B cell (primary cell): ENCODE results near the gene XYLT1. TPM values are rescaled to one million over a fixed set of nuclear protein-coding genes. Genes with fewer than 3 reads are reported as not detected.

Source experiments
- ATAC-seq: fragments of 200-7000 bp; cut with Tn5 transposase; one replicate; pipeline ENCODE4 v1.10.0; 2021; ENCODE audit warnings: low read depth, mild to moderate bottlenecking, moderate number of reproducible peaks, moderate library complexity
- CTCF ChIA-PET: fragments of 350-600 bp; sonication (Branson Sonifier 250); formaldehyde crosslinking; loops from one replicate; lab custom pipeline; 2021; ENCODE audit warnings: antibody characterized with exemption, inconsistent platforms; lab: Charles Lee
- POLR2A ChIA-PET: fragments of 350-600 bp; sonication (Branson Sonifier 250); formaldehyde crosslinking; loops from one replicate; lab custom pipeline; 2021; ENCODE audit warnings: antibody characterized with exemption; lab: Charles Lee
- DNase-seq: peaks from one replicate; pipeline ENCODE4 v3.0.0; 2013
- H2AFZ ChIP-seq: 2 replicates; pipeline ENCODE4 v1.6.1; 2012; ENCODE audit warnings: mild to moderate bottlenecking, low read depth, low read length; ENCODE audit not compliant: insufficient read depth, poor library complexity, severe bottlenecking
- H3K27ac ChIP-seq, 2 donors: 1 replicate in 1 of 2; 2 replicates in 1 of 2; pipeline ENCODE4 v1.5.1; 2012 to 2013; ENCODE audit warnings: low read length in 2 of 2, mild to moderate bottlenecking in 2 of 2, moderate library complexity in 1 of 2
- H3K27me3 ChIP-seq, 4 experiments: fragments of 200-600 bp in 1 of 4; sonication (generic) in 1 of 4; replicated peaks in 1 of 4; 1 replicate in 2 of 4; 2 replicates in 2 of 4; pipeline versions ENCODE4 v1.6.1 to v1.7.0; 2013 to 2016; ENCODE audit warnings: low read length in 3 of 4, mild to moderate bottlenecking in 2 of 4, mixed read lengths in 1 of 4, moderate library complexity in 1 of 4; ENCODE audit not compliant: insufficient read depth in 4 of 4, control insufficient read depth in 3 of 4; ENCODE audit errors: control extremely low read depth in 1 of 4
- H3K36me3 ChIP-seq, 2 experiments: replicated peaks in 1 of 2; 1 replicate in 1 of 2; 2 replicates in 1 of 2; pipeline versions ENCODE4 v1.6.1 to v1.7.1; 2013; ENCODE audit warnings: low read length in 1 of 2; ENCODE audit not compliant: insufficient read depth in 2 of 2, control insufficient read depth in 1 of 2; ENCODE audit errors: control extremely low read depth in 1 of 2, extremely low read depth in 1 of 2
- H3K4me1 ChIP-seq, 2 donors: fragments of 200-600 bp in 1 of 2; sonication (generic) in 1 of 2; 1 replicate in 1 of 2; 2 replicates in 1 of 2; pipeline versions ENCODE4 v1.5.1 to v1.6.1; 2013 to 2017; ENCODE audit warnings: low read length in 2 of 2; ENCODE audit not compliant: control insufficient read depth in 2 of 2, insufficient read depth in 2 of 2
- H3K4me2 ChIP-seq: replicated peaks from 2 replicates; pipeline ENCODE3; 2012; ENCODE audit warnings: mild to moderate bottlenecking, low read depth, low read length; ENCODE audit not compliant: poor library complexity, severe bottlenecking
- H3K4me3 ChIP-seq, 5 experiments: fragments of 200-600 bp in 1 of 5; sonication (generic) in 1 of 5; 1 replicate in 3 of 5; 2 replicates in 2 of 5; pipeline versions ENCODE4 v1.5.1 to v1.7.0; 2011 to 2016; ENCODE audit warnings: low read length in 4 of 5, mild to moderate bottlenecking in 4 of 5, low read depth in 2 of 5, control low read depth in 1 of 5, moderate library complexity in 1 of 5; ENCODE audit not compliant: insufficient read depth in 1 of 5; ENCODE audit errors: control extremely low read depth in 1 of 5, extremely low read depth in 1 of 5
- H3K79me2 ChIP-seq: fragments of 200-600 bp; sonication (generic); one replicate; pipeline ENCODE4 v1.6.0; 2016; ENCODE audit warnings: low read length; ENCODE audit not compliant: control insufficient read depth, insufficient read depth
- H3K9ac ChIP-seq: fragments of 200-600 bp; sonication (generic); 2 replicates; pipeline ENCODE4 v1.6.1; 2017; ENCODE audit warnings: mild to moderate bottlenecking, low read length, moderate library complexity
- H3K9me3 ChIP-seq, 3 donors: one replicate each; pipeline versions ENCODE4 v1.6.1 to v1.7.1; 2013; ENCODE audit warnings: low read length in 2 of 3; ENCODE audit not compliant: control insufficient read depth in 2 of 3, insufficient read depth in 1 of 3; ENCODE audit errors: control extremely low read depth in 1 of 3
- H4K20me1 ChIP-seq: 2 replicates; pipeline ENCODE4 v1.6.0; 2012; ENCODE audit warnings: mild to moderate bottlenecking, low read length; ENCODE audit not compliant: insufficient read depth, control insufficient read depth, poor library complexity, severe bottlenecking
- H3K27ac Mint-ChIP-seq: one replicate; pipeline ENCODE4 v1.8.0; 2021; ENCODE audit warnings: mixed read lengths
- H3K27me3 Mint-ChIP-seq: one replicate; pipeline ENCODE4 v1.8.0; 2021; ENCODE audit warnings: mixed read lengths
- H3K4me1 Mint-ChIP-seq: one replicate; pipeline ENCODE4 v1.8.0; 2021; ENCODE audit warnings: mixed read lengths
- H3K4me3 Mint-ChIP-seq: one replicate; pipeline ENCODE4 v1.8.0; 2021; ENCODE audit warnings: mixed read lengths
- H3K9me3 Mint-ChIP-seq: one replicate; pipeline ENCODE4 v1.8.0; 2022; ENCODE audit warnings: mixed read lengths; ENCODE audit not compliant: insufficient read depth
- EZH2 ChIP-seq: IDR thresholded peaks from 2 replicates; pipeline ENCODE4 v1.6.1; 2012; ENCODE audit warnings: borderline replicate concordance, low read depth, mild to moderate bottlenecking, moderate library complexity, low read length; ENCODE audit not compliant: insufficient read depth, poor library complexity, severe bottlenecking
- WGBS: methylation state at CpG from one replicate; pipeline ENCODE4 v1.1.5; 2013; ENCODE audit warnings: missing lambda C conversion rate; ENCODE audit not compliant: insufficient coverage; 5-methylcytosine and 5-hydroxymethylcytosine counted together
- intact Hi-C: fragments of 100-400 bp; cut with micrococcal nuclease; formaldehyde crosslinking; loops from one replicate; pipeline ENCODE4 v1.10.0; 2022
- polyA plus RNA-seq: library from polyadenylated mRNA; depleted of rRNA; stranded (reverse); fragments of >200 nt; gene quantifications from 2 replicates; pipeline ENCODE4 v1.2.3, GENCODE V29; 2012
- total RNA-seq, 2 donors: library from RNA; stranded (reverse); fragments of 120-200 nt in 1 of 2; gene quantifications; 1 replicate in 1 of 2; 2 replicates in 1 of 2; pipeline versions ENCODE4 v1.2.3 to v1.2.4, GENCODE V29; 2013 to 2022
- TF ChIP-seq, protein P1 (sequence below): fragments of 200-600 bp; IDR thresholded peaks from one replicate; pipeline ENCODE4 v1.8.0; 2022; ENCODE audit warnings: antibody characterized with exemption, mild to moderate bottlenecking

The XYLT1 gene
- total and polyA plus RNA-seq, 2 donors (not counting 1 experiment from before 2014, with no cell fraction given), result 8.7 to 59.6 TPM

DNA sequence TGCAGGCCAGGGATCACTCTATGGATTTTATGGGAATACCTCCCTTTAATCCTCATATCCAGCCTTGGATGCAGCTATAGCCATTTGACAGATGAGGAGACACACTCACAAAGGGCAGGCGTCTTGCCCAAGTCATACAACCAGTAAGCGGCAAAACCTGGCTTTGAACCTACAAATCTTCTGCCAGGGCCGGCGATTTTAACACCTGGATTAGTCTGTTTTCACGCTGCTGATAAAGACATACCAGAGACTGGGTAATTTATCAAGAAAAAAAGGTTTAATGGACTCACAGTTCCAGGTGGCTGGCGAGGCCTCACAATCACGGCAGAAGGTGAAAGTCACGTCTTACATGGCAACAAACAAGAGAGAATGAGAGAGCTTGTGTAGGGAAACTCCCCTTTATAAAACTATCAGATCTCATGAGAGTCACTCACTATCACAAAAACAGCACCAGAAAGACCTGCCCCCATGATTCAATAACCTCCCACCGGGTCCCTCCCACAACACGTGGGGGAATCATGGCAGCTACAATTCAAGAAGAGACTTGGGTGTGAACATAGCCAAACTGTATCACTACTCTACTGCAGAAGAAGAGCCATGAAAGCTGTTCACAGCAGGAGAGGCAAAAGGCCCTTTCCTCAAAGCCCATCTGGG lies 67.5 kb downstream of the XYLT1 start:
- no peak overlapping the region for H3K27ac ChIP-seq
- H3K4me3 ChIP-seq, result no peak overlapping the region
- H3K4me1 ChIP-seq, result peaks cover 3 to 9% of the 10 kb centered on the region in 2 donors
- Mint-ChIP-seq H3K4me3 (no peak overlapping the region), H3K9me3 (no peaks in the 10 kb centered on the region), H3K27ac (no peak overlapping the region), H3K4me1 (peaks cover 30% of the 10 kb centered on the region), H3K27me3 (no peaks in the 10 kb centered on the region)
- no peaks in the 10 kb centered on the region for H3K27me3 ChIP-seq
- no peak overlapping the region for H2AFZ ChIP-seq
- H3K79me2 ChIP-seq, result peaks cover 77% of the 10 kb centered on the region
- TF ChIP-seq, protein P1, sequence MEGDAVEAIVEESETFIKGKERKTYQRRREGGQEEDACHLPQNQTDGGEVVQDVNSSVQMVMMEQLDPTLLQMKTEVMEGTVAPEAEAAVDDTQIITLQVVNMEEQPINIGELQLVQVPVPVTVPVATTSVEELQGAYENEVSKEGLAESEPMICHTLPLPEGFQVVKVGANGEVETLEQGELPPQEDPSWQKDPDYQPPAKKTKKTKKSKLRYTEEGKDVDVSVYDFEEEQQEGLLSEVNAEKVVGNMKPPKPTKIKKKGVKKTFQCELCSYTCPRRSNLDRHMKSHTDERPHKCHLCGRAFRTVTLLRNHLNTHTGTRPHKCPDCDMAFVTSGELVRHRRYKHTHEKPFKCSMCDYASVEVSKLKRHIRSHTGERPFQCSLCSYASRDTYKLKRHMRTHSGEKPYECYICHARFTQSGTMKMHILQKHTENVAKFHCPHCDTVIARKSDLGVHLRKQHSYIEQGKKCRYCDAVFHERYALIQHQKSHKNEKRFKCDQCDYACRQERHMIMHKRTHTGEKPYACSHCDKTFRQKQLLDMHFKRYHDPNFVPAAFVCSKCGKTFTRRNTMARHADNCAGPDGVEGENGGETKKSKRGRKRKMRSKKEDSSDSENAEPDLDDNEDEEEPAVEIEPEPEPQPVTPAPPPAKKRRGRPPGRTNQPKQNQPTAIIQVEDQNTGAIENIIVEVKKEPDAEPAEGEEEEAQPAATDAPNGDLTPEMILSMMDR, result no peak
- TF ChIP-seq EZH2, result no peak
- CTCF ChIA-PET, result interaction anchor here (1.7 to 2.3 kb wide), 2 partner anchors 13 to 144 kb away, joined by 3 to 7 read pairs; no protein-coding TSS in a partner anchor
- POLR2A ChIA-PET, result interaction anchor here (0.6 kb wide), 1 partner anchor 28 kb away, joined by 3 read pairs; no protein-coding TSS in a partner anchor
- 100% methylated on average over 5 of the region's 10 CpGs for WGBS
- no peak overlapping the region for H3K4me2 ChIP-seq
- no peaks in the 10 kb centered on the region for H4K20me1 ChIP-seq
- H3K9me3 ChIP-seq, result peaks cover 0 to 3% (median 2%) of the 10 kb centered on the region in 3 donors
- peaks cover 0 to 2% of the 10 kb centered on the region in 2 experiments for H3K36me3 ChIP-seq
- no peak overlapping the region for H3K9ac ChIP-seq
- DNase-seq (no peak), ATAC-seq (no peak)
- intact Hi-C loops, result no loop called here

DNA sequence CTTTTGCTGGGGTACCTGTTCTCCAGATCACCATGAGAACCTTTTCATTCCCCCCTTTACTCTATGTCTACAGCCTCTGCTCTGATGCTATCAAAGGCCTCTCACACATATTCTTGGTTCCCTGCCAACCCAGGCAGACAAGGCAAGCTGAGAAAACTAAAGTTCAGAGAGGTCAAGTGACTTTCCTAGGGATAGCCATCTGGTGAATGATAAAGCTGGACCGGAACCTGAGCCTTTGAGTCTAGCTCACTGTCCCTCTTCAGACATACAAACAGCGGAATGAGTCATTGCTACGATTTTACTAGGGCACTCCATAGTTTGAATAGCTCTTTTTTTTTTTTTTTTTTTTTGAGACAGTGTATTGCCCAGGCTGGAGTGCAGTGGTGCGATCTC lies 73.3 kb downstream of the XYLT1 start:
- no peak overlapping the region for H3K4me2 ChIP-seq
- no peak overlapping the region for H3K9ac ChIP-seq
- H3K27ac ChIP-seq, result no peak overlapping the region
- Mint-ChIP-seq H3K9me3 (no peaks in the 10 kb centered on the region), H3K4me3 (no peak overlapping the region), H3K27ac (no peak overlapping the region), H3K4me1 (peaks cover 20% of the 10 kb centered on the region), H3K27me3 (no peaks in the 10 kb centered on the region)
- CTCF ChIA-PET, result no interaction called here
- H3K9me3 ChIP-seq, result no peaks in the 10 kb centered on the region
- POLR2A ChIA-PET, result interaction anchor here (0.6 kb wide), 1 partner anchor 35 kb away, joined by 6 read pairs; no protein-coding TSS in a partner anchor
- DNase-seq (no peak), ATAC-seq (no peak)
- H3K36me3 ChIP-seq, result peaks cover 0 to 1% of the 10 kb centered on the region in 2 experiments
- H3K27me3 ChIP-seq, result no peaks in the 10 kb centered on the region
- intact Hi-C loops, result no loop called here
- H3K79me2 ChIP-seq, result peaks cover 82% of the 10 kb centered on the region
- no peak for TF ChIP-seq EZH2
- TF ChIP-seq, protein P1, result no peak
- no peak overlapping the region for H3K4me3 ChIP-seq
- WGBS, result no CpG with 5 or more reads among the region's 4 CpGs
- no peak overlapping the region for H2AFZ ChIP-seq
- H4K20me1 ChIP-seq, result peaks cover 3% of the 10 kb centered on the region
- peaks cover 0 to under 1% of the 10 kb centered on the region in 2 donors for H3K4me1 ChIP-seq
